HG03520 (cell line): ENCODE data around the gene PRSS50.

Experiments used
- ATAC-seq: cut with Tn5 transposase; IDR thresholded peaks from one replicate; pipeline ENCODE4 v1.9.1; 2021; ENCODE audit warnings: mild to moderate bottlenecking, moderate library complexity; ENCODE audit not compliant: unreplicated experiment

PRSS50 gene

GRCh38 chr3:46671541-46672348 is 45.9 kb downstream of the PRSS50 start:
- ATAC-seq = no peak

GRCh38 chr3:46670891-46671427 is 46.7 kb downstream of the PRSS50 start:
- no peak for ATAC-seq

- ATAC-seq = no peak
Observed at GRCh38 chr3:46670000-46670890, 47.4 kb downstream of the PRSS50 start.

- ATAC-seq = no peak
Observed at GRCh38 chr3:46669191-46669999, 48.3 kb downstream of the PRSS50 start.

- no peak for ATAC-seq
Observed at GRCh38 chr3:46668591-46668990, 49.1 kb downstream of the PRSS50 start.

GRCh38 chr3:46668116-46668515 is 49.6 kb downstream of the PRSS50 start:
- ATAC-seq = no peak

GRCh38 chr3:46667657-46668056 is 50.0 kb downstream of the PRSS50 start:
- no peak for ATAC-seq

- no peak for ATAC-seq
Observed at GRCh38 chr3:46667061-46667621, 50.5 kb downstream of the PRSS50 start.

- ATAC-seq = no peak
Observed at GRCh38 chr3:46666453-46666845, 51.2 kb downstream of the PRSS50 start.

GRCh38 chr3:46665763-46666452 is 51.8 kb downstream of the PRSS50 start:
- ATAC-seq = no peak

GRCh38 chr3:46664971-46665762 is 52.5 kb downstream of the PRSS50 start:
- ATAC-seq = no peak

- ATAC-seq = no peak
Observed at GRCh38 chr3:46664188-46664970, 53.3 kb downstream of the PRSS50 start.

- no peak for ATAC-seq
Observed at GRCh38 chr3:46663591-46664135, 54.0 kb downstream of the PRSS50 start.

- no peak for ATAC-seq
Observed at GRCh38 chr3:46662771-46663551, 54.7 kb downstream of the PRSS50 start.
